Measurements from ENCODE around the gene CHPT1.

CHPT1 gene

GRCh38 chr12:101703487-101703886 is 6.0 kb downstream of the CHPT1 start:
- H3K4me3 ChIP-seq (ENCODE audit: low read depth, low read length): no peak overlapping the region
- TF ChIP-seq, protein P1, sequence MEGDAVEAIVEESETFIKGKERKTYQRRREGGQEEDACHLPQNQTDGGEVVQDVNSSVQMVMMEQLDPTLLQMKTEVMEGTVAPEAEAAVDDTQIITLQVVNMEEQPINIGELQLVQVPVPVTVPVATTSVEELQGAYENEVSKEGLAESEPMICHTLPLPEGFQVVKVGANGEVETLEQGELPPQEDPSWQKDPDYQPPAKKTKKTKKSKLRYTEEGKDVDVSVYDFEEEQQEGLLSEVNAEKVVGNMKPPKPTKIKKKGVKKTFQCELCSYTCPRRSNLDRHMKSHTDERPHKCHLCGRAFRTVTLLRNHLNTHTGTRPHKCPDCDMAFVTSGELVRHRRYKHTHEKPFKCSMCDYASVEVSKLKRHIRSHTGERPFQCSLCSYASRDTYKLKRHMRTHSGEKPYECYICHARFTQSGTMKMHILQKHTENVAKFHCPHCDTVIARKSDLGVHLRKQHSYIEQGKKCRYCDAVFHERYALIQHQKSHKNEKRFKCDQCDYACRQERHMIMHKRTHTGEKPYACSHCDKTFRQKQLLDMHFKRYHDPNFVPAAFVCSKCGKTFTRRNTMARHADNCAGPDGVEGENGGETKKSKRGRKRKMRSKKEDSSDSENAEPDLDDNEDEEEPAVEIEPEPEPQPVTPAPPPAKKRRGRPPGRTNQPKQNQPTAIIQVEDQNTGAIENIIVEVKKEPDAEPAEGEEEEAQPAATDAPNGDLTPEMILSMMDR (IDR thresholded peaks at IDR 0.05; ENCODE audit: insufficient read depth, low read depth, low read length, missing control alignments): no peak
- DNase-seq (ENCODE audit: low read depth): no peak

DNA sequence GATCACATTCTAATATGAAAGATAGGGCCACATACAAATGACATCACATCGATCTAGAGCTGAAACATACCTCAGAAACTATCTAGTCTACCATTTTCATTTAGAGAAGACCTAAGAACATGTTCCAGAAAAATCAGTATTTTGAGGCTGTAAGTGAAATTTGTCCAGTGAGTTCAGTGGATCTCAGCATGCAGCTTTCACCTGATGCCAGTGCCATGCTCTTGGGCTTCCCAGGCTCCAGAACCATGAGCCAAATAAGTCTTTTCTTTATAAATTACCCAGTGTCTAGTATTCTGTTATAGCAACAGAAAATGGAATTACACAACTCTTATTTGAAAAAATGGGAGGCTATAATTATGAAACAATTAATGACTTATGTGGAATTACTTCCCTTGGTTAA is 9.0 kb downstream of the CHPT1 start:
- TF ChIP-seq, protein P1 (IDR thresholded peaks at IDR 0.05; ENCODE audit: insufficient read depth, low read depth, low read length, missing control alignments): no peak
- no peak for DNase-seq (ENCODE audit: low read depth)
- no peak overlapping the region for H3K4me3 ChIP-seq (ENCODE audit: low read depth, low read length)

GRCh38 chr12:101707131-101707782 is 9.8 kb downstream of the CHPT1 start:
- no peak for DNase-seq (ENCODE audit: low read depth)
- H3K4me3 ChIP-seq (ENCODE audit: low read depth, low read length): no peak overlapping the region
- TF ChIP-seq, protein P1 (IDR thresholded peaks at IDR 0.05; ENCODE audit: insufficient read depth, low read depth, low read length, missing control alignments): no peak

DNA sequence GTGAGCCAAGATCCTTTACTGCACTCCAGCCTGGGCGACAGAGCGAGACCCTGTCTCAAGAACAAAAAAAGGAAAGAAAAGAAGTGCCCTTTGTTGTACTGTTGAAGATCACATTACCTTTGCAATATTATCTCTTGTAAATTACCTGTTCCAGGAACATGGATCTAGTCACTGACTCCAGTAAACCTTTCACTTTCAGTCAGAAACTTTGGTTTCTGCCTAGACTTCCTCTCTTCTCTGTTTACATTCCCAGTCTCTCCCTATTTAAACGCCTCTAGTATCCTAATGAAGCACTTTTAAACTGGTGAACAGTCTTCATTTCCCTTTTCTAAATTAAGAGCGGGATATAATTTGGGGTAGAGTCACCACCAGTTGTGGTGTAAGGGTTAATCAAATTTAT is 12.8 kb downstream of the CHPT1 start:
- DNase-seq (ENCODE audit: low read depth): no peak
- TF ChIP-seq, protein P1 (IDR thresholded peaks at IDR 0.05; ENCODE audit: insufficient read depth, low read depth, low read length, missing control alignments): no peak
- no peak overlapping the region for H3K4me3 ChIP-seq (ENCODE audit: low read depth, low read length)

- no peak for DNase-seq (ENCODE audit: low read depth)
- H3K4me3 ChIP-seq (ENCODE audit: low read depth, low read length): no peak overlapping the region
- TF ChIP-seq, protein P1 (IDR thresholded peaks at IDR 0.05; ENCODE audit: insufficient read depth, low read depth, low read length, missing control alignments): no peak
Measured at GRCh38 chr12:101713059-101713682, 15.7 kb downstream of the CHPT1 start.

DNA sequence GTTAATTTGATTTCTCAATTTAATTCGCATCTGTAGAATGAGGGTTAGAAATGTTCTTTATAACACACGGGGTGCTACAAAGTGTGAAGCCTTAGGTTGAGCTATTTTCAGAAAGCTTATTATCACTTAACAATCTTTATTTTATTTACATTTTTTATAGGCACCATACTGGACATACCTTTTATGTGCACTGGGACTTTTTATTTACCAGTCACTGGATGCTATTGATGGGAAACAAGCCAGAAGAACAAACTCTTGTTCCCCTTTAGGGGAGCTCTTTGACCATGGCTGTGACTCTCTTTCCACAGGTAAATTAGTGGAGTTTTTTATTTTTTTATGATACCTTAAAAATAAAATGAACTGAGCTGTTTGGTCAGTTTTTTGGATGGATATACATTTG is 16.5 kb downstream of the CHPT1 start:
- no peak for DNase-seq (ENCODE audit: low read depth)
- TF ChIP-seq, protein P1 (IDR thresholded peaks at IDR 0.05; ENCODE audit: insufficient read depth, low read depth, low read length, missing control alignments): no peak
- H3K4me3 ChIP-seq (ENCODE audit: low read depth, low read length): no peak overlapping the region
